ENCODE results near the gene TOMM22.

Gene TOMM22

DNA sequence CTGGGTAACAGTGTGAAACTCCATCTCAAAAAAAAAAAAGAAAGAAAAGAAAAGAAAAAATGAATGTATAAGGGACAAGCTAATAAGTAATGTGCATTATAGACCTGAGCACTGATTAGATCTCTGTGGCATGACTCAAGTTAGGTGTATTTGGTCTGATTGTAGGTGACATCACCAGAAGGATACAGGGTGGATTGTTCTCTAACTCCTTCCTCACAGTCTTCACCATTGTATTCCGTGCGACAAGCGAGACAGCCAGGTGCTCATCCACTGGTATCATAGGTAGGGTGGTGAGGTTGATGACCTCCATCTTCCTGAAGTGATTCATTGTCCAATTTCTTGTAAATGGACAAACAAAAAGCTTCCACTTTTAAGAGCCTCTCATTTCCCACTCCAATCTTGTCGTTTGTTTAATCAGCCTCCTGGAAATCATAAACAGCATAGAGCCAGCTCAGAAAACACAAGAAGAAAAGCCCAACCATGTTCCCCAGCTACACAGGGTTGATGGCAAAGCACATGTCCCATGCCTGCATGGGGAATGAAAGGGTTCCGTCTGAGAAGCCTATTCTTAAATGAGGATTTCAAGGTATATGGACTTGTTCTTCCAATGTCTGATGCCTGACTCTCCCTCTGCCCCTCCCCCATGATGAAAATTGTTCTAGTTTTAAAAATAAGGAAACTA is 31.8 kb upstream of the TOMM22 start:
- Histone ChIP-seq H3K27me3 (ENCODE audit: insufficient read depth, low read length, poor library complexity, severe bottlenecking) (no peaks in the 10 kb centered on the region), H3K4me2 (ENCODE audit: low read depth, low read length, poor library complexity, severe bottlenecking) (no peak overlapping the region), H3K9ac (ENCODE audit: low read depth, low read length, poor library complexity, severe bottlenecking) (no peak overlapping the region), H3K9me2 (replicated peaks; ENCODE audit: low read depth, low read length) (no peaks in the 10 kb centered on the region), H3K79me2 (ENCODE audit: insufficient read depth, low read length) (no peaks in the 10 kb centered on the region), H2AFZ (ENCODE audit: low read length) (no peak overlapping the region), H3K9me3 (ENCODE audit: insufficient read depth, low read depth, low read length) (no peaks in the 10 kb centered on the region), H3K4me1 (ENCODE audit: insufficient read depth, low read length, poor library complexity, severe bottlenecking) (no peaks in the 10 kb centered on the region), H3F3A (ENCODE audit: low read depth) (no peaks in the 10 kb centered on the region), H4K20me1 (ENCODE audit: insufficient read depth, low read length, poor library complexity, severe bottlenecking) (no peaks in the 10 kb centered on the region), H3K36me3 (ENCODE audit: insufficient read depth, low read length) (no peaks in the 10 kb centered on the region), H3K4me3 (ENCODE audit: low read length, poor library complexity, severe bottlenecking) (no peak overlapping the region)
- no peak for TF ChIP-seq EZH2phosphoT487 (IDR thresholded peaks at IDR 0.05; ENCODE audit: borderline replicate concordance)
- no peak for TF ChIP-seq CTCF (conservative IDR thresholded peaks at IDR 0.05; ENCODE audit: low read length)

GRCh38 chr22:38652859-38653258 is 28.9 kb upstream of the TOMM22 start:
- no peak overlapping the region for H2AFZ ChIP-seq (ENCODE audit: low read length)
- no peaks in the 10 kb centered on the region for H3F3A ChIP-seq (ENCODE audit: low read depth)
- H3K9me3 ChIP-seq (ENCODE audit: insufficient read depth, low read depth, low read length), result no peaks in the 10 kb centered on the region
- H3K4me2 ChIP-seq (ENCODE audit: low read depth, low read length, poor library complexity, severe bottlenecking), result no peak overlapping the region
- peaks cover 13% of the 10 kb centered on the region for H3K4me1 ChIP-seq (ENCODE audit: insufficient read depth, low read length, poor library complexity, severe bottlenecking)
- peaks cover 6% of the 10 kb centered on the region for H4K20me1 ChIP-seq (ENCODE audit: insufficient read depth, low read length, poor library complexity, severe bottlenecking)
- H3K9me2 ChIP-seq (replicated peaks; ENCODE audit: low read depth, low read length), result no peaks in the 10 kb centered on the region
- H3K36me3 ChIP-seq (ENCODE audit: insufficient read depth, low read length), result no peaks in the 10 kb centered on the region
- TF ChIP-seq CTCF (conservative IDR thresholded peaks at IDR 0.05; ENCODE audit: low read length) (no peak), EZH2phosphoT487 (IDR thresholded peaks at IDR 0.05; ENCODE audit: borderline replicate concordance) (no peak)
- peaks cover 6% of the 10 kb centered on the region; the same call in 1 of the 2 replicates for H3K79me2 ChIP-seq (ENCODE audit: insufficient read depth, low read length)
- H3K4me3 ChIP-seq (ENCODE audit: low read length, poor library complexity, severe bottlenecking), result no peak overlapping the region
- no peak overlapping the region for H3K9ac ChIP-seq (ENCODE audit: low read depth, low read length, poor library complexity, severe bottlenecking)
- no peaks in the 10 kb centered on the region for H3K27me3 ChIP-seq (ENCODE audit: insufficient read depth, low read length, poor library complexity, severe bottlenecking)

DNA sequence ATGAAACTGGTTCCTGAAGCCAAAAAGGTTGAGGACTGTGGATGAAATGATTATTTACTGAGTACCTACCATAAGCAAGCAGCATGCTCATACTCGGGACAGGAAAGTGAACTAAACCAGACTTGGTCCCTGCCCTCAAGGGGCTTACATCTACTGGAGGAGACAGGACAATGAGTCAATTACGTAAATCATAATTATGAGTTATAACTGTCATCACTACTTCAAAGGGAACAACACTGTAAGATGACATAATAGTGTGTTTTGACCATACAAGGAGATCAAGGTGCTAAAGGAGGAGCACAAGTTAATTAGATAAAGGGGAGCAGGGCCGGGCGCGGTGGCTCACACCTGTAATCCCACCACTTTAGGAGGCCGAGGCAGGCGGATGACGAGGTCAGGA is 28.0 kb upstream of the TOMM22 start:
- Histone ChIP-seq H3K4me1 (ENCODE audit: insufficient read depth, low read length, poor library complexity, severe bottlenecking) (peaks cover 13% of the 10 kb centered on the region), H2AFZ (ENCODE audit: low read length) (no peak overlapping the region), H3F3A (ENCODE audit: low read depth) (no peaks in the 10 kb centered on the region), H3K79me2 (ENCODE audit: insufficient read depth, low read length) (peaks cover 6% of the 10 kb centered on the region; the same call in 1 of the 2 replicates), H3K27me3 (ENCODE audit: insufficient read depth, low read length, poor library complexity, severe bottlenecking) (no peaks in the 10 kb centered on the region), H3K4me2 (ENCODE audit: low read depth, low read length, poor library complexity, severe bottlenecking) (no peak overlapping the region), H4K20me1 (ENCODE audit: insufficient read depth, low read length, poor library complexity, severe bottlenecking) (peaks cover 6% of the 10 kb centered on the region), H3K4me3 (ENCODE audit: low read length, poor library complexity, severe bottlenecking) (no peak overlapping the region), H3K36me3 (ENCODE audit: insufficient read depth, low read length) (no peaks in the 10 kb centered on the region), H3K9ac (ENCODE audit: low read depth, low read length, poor library complexity, severe bottlenecking) (no peak overlapping the region), H3K9me2 (replicated peaks; ENCODE audit: low read depth, low read length) (no peaks in the 10 kb centered on the region), H3K9me3 (ENCODE audit: insufficient read depth, low read depth, low read length) (no peaks in the 10 kb centered on the region)
- TF ChIP-seq EZH2phosphoT487 (IDR thresholded peaks at IDR 0.05; ENCODE audit: borderline replicate concordance), result no peak
- no peak for TF ChIP-seq CTCF (conservative IDR thresholded peaks at IDR 0.05; ENCODE audit: low read length)

Data from Loucy (cell line).